IMR-90 (cell line): ENCODE data around the gene PIAS2. TPM values are rescaled to one million over a fixed set of nuclear protein-coding genes. Genes with fewer than 3 reads are reported as not detected.

ENCODE experiments used
- ATAC-seq: fragments of 200-7000 bp; cut with Tn5 transposase; 2 replicates; pipeline ENCODE4 v1.9.1; 2020; ENCODE audit warnings: low read depth, mild to moderate bottlenecking, moderate library complexity
- BruUV-seq: library from RNA; stranded (reverse); fragments of 400-500 nt; replicated peaks from 2 replicates; lab custom pipeline; 2021; lab: Mats Ljungman, UMichigan
- CTCF ChIA-PET: fragments of 300-600 bp; formaldehyde crosslinking; extraction: SDS; loops from one replicate; lab custom pipeline; 2021; ENCODE audit warnings: antibody characterized with exemption; lab: Yijun Ruan, JAX
- POLR2A ChIA-PET: fragments of 300-600 bp; sonication (Branson Sonifier 250); formaldehyde crosslinking; loops from one replicate; lab custom pipeline; 2022; ENCODE audit warnings: antibody characterized with exemption; ENCODE audit not compliant: unreplicated experiment; lab: Charles Lee
- DNase-seq: peaks from one replicate; pipeline ENCODE4 v3.0.0; 2013
- H2AFZ ChIP-seq: replicated peaks from 2 replicates; pipeline ENCODE3; 2013; ENCODE audit warnings: low read length, mild to moderate bottlenecking; ENCODE audit not compliant: poor library complexity
- H2AK5ac ChIP-seq: 2 replicates; pipeline ENCODE4 v1.6.1; 2013; ENCODE audit warnings: low read depth, low read length, inconsistent platforms
- H2AK9ac ChIP-seq: replicated peaks from 2 replicates; pipeline ENCODE3; 2013; ENCODE audit warnings: mild to moderate bottlenecking, low read depth, low read length, moderate library complexity; ENCODE audit not compliant: poor library complexity
- H2BK120ac ChIP-seq: 2 replicates; pipeline ENCODE4 v1.6.1; 2013; ENCODE audit warnings: low read depth, low read length, inconsistent platforms
- H2BK15ac ChIP-seq: 3 replicates; pipeline ENCODE4 v1.6.1; 2013; ENCODE audit warnings: low read depth, low read length, inconsistent platforms
- H2BK20ac ChIP-seq: 2 replicates; pipeline ENCODE4 v1.6.1; 2013; ENCODE audit warnings: low read depth, mild to moderate bottlenecking, inconsistent platforms, low read length, moderate library complexity
- H2BK5ac ChIP-seq: 2 replicates; pipeline ENCODE4 v1.6.1; 2013; ENCODE audit warnings: mild to moderate bottlenecking, low read depth, low read length, inconsistent platforms; ENCODE audit not compliant: poor library complexity, severe bottlenecking
- H3K14ac ChIP-seq: replicated peaks from 2 replicates; pipeline ENCODE4 v1.6.1; 2013; ENCODE audit warnings: low read depth, low read length, inconsistent platforms
- H3K18ac ChIP-seq: 2 replicates; pipeline ENCODE4 v1.6.1; 2013; ENCODE audit warnings: low read depth, low read length, control low read depth
- H3K23ac ChIP-seq: 2 replicates; pipeline ENCODE4 v1.6.1; 2013; ENCODE audit warnings: low read depth, low read length, inconsistent platforms
- H3K27ac ChIP-seq: 2 replicates; pipeline ENCODE4 v1.5.1; 2013; ENCODE audit warnings: mild to moderate bottlenecking, control low read depth, low read length; ENCODE audit not compliant: insufficient read depth
- H3K27me3 ChIP-seq: 2 replicates; pipeline ENCODE4 v1.6.1; 2013; ENCODE audit warnings: low read length; ENCODE audit not compliant: control insufficient read depth, insufficient read depth
- H3K36me3 ChIP-seq: 2 replicates; pipeline ENCODE4 v1.6.1; 2013; ENCODE audit warnings: low read length, mixed read lengths; ENCODE audit not compliant: control insufficient read depth, insufficient read depth
- H3K4ac ChIP-seq: 2 replicates; pipeline ENCODE4 v1.6.1; 2013; ENCODE audit warnings: low read depth, low read length, inconsistent platforms
- H3K4me1 ChIP-seq: 2 replicates; pipeline ENCODE4 v1.6.1; 2013; ENCODE audit warnings: low read length, mixed read lengths; ENCODE audit not compliant: control insufficient read depth, insufficient read depth
- H3K4me2 ChIP-seq: 2 replicates; pipeline ENCODE4 v1.6.1; 2013; ENCODE audit warnings: low read depth, mild to moderate bottlenecking, control low read depth, low read length, moderate library complexity
- H3K4me3 ChIP-seq: 2 replicates; pipeline ENCODE4 v1.5.1; 2013; ENCODE audit warnings: low read depth, mild to moderate bottlenecking, control low read depth, low read length, moderate library complexity; ENCODE audit not compliant: insufficient read depth
- H3K56ac ChIP-seq: 2 replicates; pipeline ENCODE4 v1.6.1; 2013; ENCODE audit warnings: low read length, inconsistent platforms; ENCODE audit not compliant: insufficient read depth; ENCODE audit errors: extremely low read depth
- H3K79me1 ChIP-seq, 2 experiments: 2 replicates each; pipeline ENCODE4 v1.6.1; 2013; ENCODE audit warnings: low read length in 2 of 2, inconsistent platforms in 1 of 2, low read depth in 1 of 2
- H3K9ac ChIP-seq: 2 replicates; pipeline ENCODE4 v1.6.1; 2013; ENCODE audit warnings: low read depth, low read length, control low read depth
- H3K9me1 ChIP-seq: 2 replicates; pipeline ENCODE4 v1.6.1; 2013; ENCODE audit warnings: low read length, inconsistent platforms; ENCODE audit not compliant: insufficient read depth
- H3K9me3 ChIP-seq: 2 replicates; pipeline ENCODE4 v1.6.1; 2013; ENCODE audit warnings: low read length; ENCODE audit not compliant: control insufficient read depth, insufficient read depth
- H4K20me1 ChIP-seq: 2 replicates; pipeline ENCODE4 v1.6.1; 2013; ENCODE audit warnings: low read length, inconsistent platforms; ENCODE audit not compliant: insufficient read depth
- H4K5ac ChIP-seq: 2 replicates; pipeline ENCODE4 v1.6.1; 2013; ENCODE audit warnings: mild to moderate bottlenecking, low read depth, low read length, control low read depth
- H4K8ac ChIP-seq, 2 experiments: 2 replicates each; pipeline ENCODE4 v1.6.1; 2013; ENCODE audit warnings: low read depth in 2 of 2, low read length in 2 of 2, control low read depth in 1 of 2, inconsistent platforms in 1 of 2
- H4K91ac ChIP-seq: 2 replicates; pipeline ENCODE4 v1.6.1; 2013; ENCODE audit warnings: low read depth, low read length, inconsistent platforms; ENCODE audit not compliant: insufficient read depth
- BHLHE40 ChIP-seq: fragments of 150-350 bp; IDR thresholded peaks from 2 replicates; pipeline ENCODE4 v1.6.1; 2016; ENCODE audit warnings: mild to moderate bottlenecking, low read depth, low read length
- WGBS, 2 experiments: methylation state at CpG; one replicate each; pipeline versions ENCODE4 v1.1.5 to v1.1.7; 2013; ENCODE audit warnings: missing lambda C conversion rate in 2 of 2; ENCODE audit not compliant: insufficient read length in 1 of 2; ENCODE audit errors: extremely low coverage in 2 of 2; 5-methylcytosine and 5-hydroxymethylcytosine counted together
- dilution Hi-C: fragments of 300-500 bp; cut with HindIII; formaldehyde crosslinking; loops from one replicate; pipeline ENCODE4 v1.14.3; 2018; ENCODE audit warnings: low sequenced_read_pairs; ENCODE audit not compliant: unreplicated experiment
- in situ Hi-C: fragments of 300-500 bp; cut with MboI; formaldehyde crosslinking; loops from 3 replicates; pipeline ENCODE4 v1.14.3; 2019; ENCODE audit warnings: low sequenced_read_pairs, inconsistent platforms, mixed read lengths
- intact Hi-C: fragments of 100-400 bp; cut with micrococcal nuclease; formaldehyde crosslinking; loops from 2 replicates; pipeline ENCODE4 v1.10.0; 2022
- polyA plus RNA-seq, 3 experiments: library from polyadenylated mRNA; depleted of rRNA; stranded (reverse); fragments of >200 nt; gene quantifications; 2 replicates each; pipeline ENCODE4 v1.2.3, GENCODE V29; 2012; ENCODE audit warnings: low replicate concordance in 1 of 3
- total RNA-seq: library from RNA; depleted of rRNA; stranded (reverse); fragments of >200 nt; gene quantifications from 2 replicates; pipeline ENCODE4 v1.2.3, GENCODE V29; 2012

PIAS2 gene
- total and polyA plus RNA-seq, 2 of the 4 experiments (the other 2 are of a cell fraction), result 15.1 to 28.9 TPM

DNA sequence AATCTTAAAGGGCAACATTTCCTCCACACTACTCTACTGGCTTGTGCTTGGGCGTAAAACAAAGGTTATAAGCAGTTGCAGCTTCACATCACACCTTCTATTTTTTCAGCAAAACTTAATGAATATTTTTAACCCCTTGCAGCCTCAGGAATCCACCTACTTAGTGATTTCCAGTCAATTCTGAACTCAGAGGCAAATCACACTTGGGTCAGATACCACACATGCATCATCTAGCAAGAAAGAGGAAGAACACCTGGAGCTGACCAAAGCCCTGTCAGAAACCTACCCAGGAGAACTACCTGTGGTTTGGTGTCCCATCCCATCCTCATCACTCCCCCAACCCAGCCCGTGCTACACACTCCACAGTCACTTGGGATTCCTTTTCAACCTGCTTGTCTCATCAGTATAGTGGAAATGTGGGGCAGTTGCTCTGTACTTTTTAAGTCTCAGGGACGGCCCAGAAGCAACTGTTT is 25.5 kb downstream of the PIAS2 start:
- Histone ChIP-seq H4K91ac (no peak overlapping the region), H3K9me1 (no peaks in the 10 kb centered on the region), H3K36me3 (peaks cover 8% of the 10 kb centered on the region), H3K56ac (no peak overlapping the region), H3K23ac (no peak overlapping the region), H4K20me1 (peaks cover 12% of the 10 kb centered on the region), H2BK120ac (no peak overlapping the region), H3K4ac (no peak overlapping the region), H2BK5ac (no peak overlapping the region), H4K5ac (no peak overlapping the region), H2AFZ (no peak overlapping the region), H3K9ac (no peak overlapping the region), H2AK9ac (no peak overlapping the region), H3K4me3 (no peak overlapping the region), H2BK20ac (no peak overlapping the region), H3K27me3 (no peaks in the 10 kb centered on the region), H3K18ac (no peak overlapping the region), H2AK5ac (no peak overlapping the region), H3K4me2 (no peak overlapping the region), H2BK15ac (no peak overlapping the region), H3K14ac (no peak overlapping the region), H3K4me1 (no peaks in the 10 kb centered on the region), H3K9me3 (peaks cover 4% of the 10 kb centered on the region), H3K27ac (no peak overlapping the region), H3K79me1 (peaks cover 13 to 25% of the 10 kb centered on the region in 2 experiments), H4K8ac (no peak overlapping the region)
- dilution Hi-C loops, result no loop called here
- CTCF ChIA-PET, result interaction anchor here (0.6 kb wide), 1 partner anchor 1038 kb away, joined by 3 read pairs; no protein-coding TSS in a partner anchor
- TF ChIP-seq BHLHE40, result no peak
- POLR2A ChIA-PET, result no interaction called here
- ATAC-seq (no peak), DNase-seq (no peak)
- no CpG with 5 or more reads among the region's 3 CpGs for WGBS, 2 experiments
- BruUV-seq, result no TSS peak
- intact Hi-C loops, result no loop called here
- in situ Hi-C loops, result no loop called here
